ENCODE data around the gene ZNF124.

- TF ChIP-seq CTCF (IDR thresholded peaks at IDR 0.05; ENCODE audit: low read depth, low read length) (no peak), EZH2phosphoT487 (IDR thresholded peaks at IDR 0.05; ENCODE audit: low read depth) (no peak)
Measured at GRCh38 chr1:247193958-247194357, 22.1 kb upstream of the ZNF124 start.
